Neural progenitor cell (in vitro differentiated cells): ENCODE results near the gene KDM7A.

Source experiments
- CTCF ChIP-seq: fragments of 200-600 bp; sonication (generic); IDR thresholded peaks from 2 replicates; pipeline ENCODE4 v1.5.1; 2017; ENCODE audit warnings: antibody characterized with exemption, mild to moderate bottlenecking
- EZH2 ChIP-seq: fragments of 200-600 bp; sonication (generic); IDR thresholded peaks from 2 replicates; pipeline ENCODE4 v1.6.1; 2017; ENCODE audit warnings: antibody characterized with exemption, mild to moderate bottlenecking, moderate library complexity
- EZH2phosphoT487 ChIP-seq: fragments of 200-600 bp; sonication (generic); IDR thresholded peaks from 2 replicates; pipeline ENCODE4 v1.6.1; 2017; ENCODE audit warnings: antibody characterized with exemption

GRCh38 chr7:140079121-140079536, 97.7 kb downstream of the KDM7A start:
- TF ChIP-seq CTCF (peak; percentile 68), EZH2phosphoT487 (no peak), EZH2 (no peak)
